ENCODE data around the gene INAFM2. TPM values are rescaled to one million over a fixed set of nuclear protein-coding genes. Genes with fewer than 3 reads are reported as not detected.

The INAFM2 gene
- total RNA-seq, 4 donors from 2014 or later: 13.8 to 25.9 (median 20.5) TPM

GRCh38 chr15:40287505-40287904, 36.0 kb upstream of the INAFM2 start:
- H3K9me3 ChIP-seq: no peaks in the 10 kb centered on the region
- H3K36me3 ChIP-seq: no peaks in the 10 kb centered on the region
- TF ChIP-seq POLR2A (IDR thresholded peaks at IDR 0.05) (no peak), CTCF (IDR thresholded peaks at IDR 0.05) (no peak), EP300 (IDR thresholded peaks at IDR 0.05) (no peak)
- H3K27me3 ChIP-seq: peaks cover 0 to 55% of the 10 kb centered on the region in 2 donors
- no peak overlapping the region for H3K4me3 ChIP-seq
- DNase-seq (ENCODE audit: low spot score in 2 of 2): no peak
- no peak overlapping the region for H3K27ac ChIP-seq
- peaks cover 0 to 37% (median 11%) of the 10 kb centered on the region in 4 donors for H3K4me1 ChIP-seq
- 80 to 87% methylated on average over 3 of the region's 3 CpGs for WGBS, 2 donors

GRCh38 chr15:40287968-40288367, 35.5 kb upstream of the INAFM2 start:
- no peak for DNase-seq (ENCODE audit: low spot score in 2 of 2)
- H3K4me1 ChIP-seq: peaks cover 0 to 32% (median 7%) of the 10 kb centered on the region in 4 donors
- no peak for TF ChIP-seq CTCF (IDR thresholded peaks at IDR 0.05)
- TF ChIP-seq EP300 (IDR thresholded peaks at IDR 0.05): no peak
- TF ChIP-seq POLR2A (IDR thresholded peaks at IDR 0.05): no peak
- H3K4me3 ChIP-seq: no peak overlapping the region
- no peak overlapping the region for H3K27ac ChIP-seq
- peaks cover 0 to 50% of the 10 kb centered on the region in 2 donors for H3K27me3 ChIP-seq
- no peaks in the 10 kb centered on the region for H3K9me3 ChIP-seq
- H3K36me3 ChIP-seq: no peaks in the 10 kb centered on the region
- WGBS, 2 donors: 64 to 84% methylated on average over 4 of the region's 4 CpGs

GRCh38 chr15:40289140-40289775, 34.2 kb upstream of the INAFM2 start:
- DNase-seq (ENCODE audit: low spot score in 2 of 2): no peak
- no peak overlapping the region for H3K27ac ChIP-seq
- peaks cover 0 to 37% of the 10 kb centered on the region in 2 donors for H3K27me3 ChIP-seq
- peaks cover 0 to 22% (median 3%) of the 10 kb centered on the region in 4 donors for H3K4me1 ChIP-seq
- no peak overlapping the region for H3K4me3 ChIP-seq
- no peaks in the 10 kb centered on the region for H3K36me3 ChIP-seq
- 78% methylated on average over 6 of the region's 6 CpGs for WGBS, 2 donors
- TF ChIP-seq CTCF (IDR thresholded peaks at IDR 0.05) (no peak), EP300 (IDR thresholded peaks at IDR 0.05) (no peak), POLR2A (IDR thresholded peaks at IDR 0.05) (no peak)
- H3K9me3 ChIP-seq: no peaks in the 10 kb centered on the region

- no peak for TF ChIP-seq EP300 (IDR thresholded peaks at IDR 0.05)
- no peak for TF ChIP-seq POLR2A (IDR thresholded peaks at IDR 0.05)
- TF ChIP-seq CTCF (IDR thresholded peaks at IDR 0.05): no peak
- no peaks in the 10 kb centered on the region for H3K9me3 ChIP-seq
- H3K4me1 ChIP-seq: peaks cover 0 to 18% (median 3%) of the 10 kb centered on the region in 4 donors
- peak overlapping the region in 1 of 4 donors; percentile 48 for H3K4me3 ChIP-seq
- no peaks in the 10 kb centered on the region for H3K36me3 ChIP-seq
- no peak for DNase-seq (ENCODE audit: low spot score in 2 of 2)
- 37 to 50% methylated on average over 8 to 12 of the region's 12 CpGs for WGBS, 2 donors
- H3K27ac ChIP-seq: no peak overlapping the region
- peaks cover 0 to 35% of the 10 kb centered on the region in 2 donors for H3K27me3 ChIP-seq
Measured at GRCh38 chr15:40290545-40290917, 33.0 kb upstream of the INAFM2 start.

GRCh38 chr15:40290918-40291574, 32.4 kb upstream of the INAFM2 start:
- peaks cover 0 to 35% of the 10 kb centered on the region in 2 donors for H3K27me3 ChIP-seq
- H3K27ac ChIP-seq: no peak overlapping the region
- TF ChIP-seq CTCF (IDR thresholded peaks at IDR 0.05) (no peak), EP300 (IDR thresholded peaks at IDR 0.05) (no peak), POLR2A (IDR thresholded peaks at IDR 0.05) (no peak)
- H3K36me3 ChIP-seq: no peaks in the 10 kb centered on the region
- no peaks in the 10 kb centered on the region for H3K9me3 ChIP-seq
- DNase-seq (ENCODE audit: low spot score in 2 of 2): no peak
- peaks cover 0 to 14% (median 3%) of the 10 kb centered on the region in 4 donors for H3K4me1 ChIP-seq
- 16 to 20% methylated on average over 23 to 53 of the region's 68 CpGs for WGBS, 2 donors
- H3K4me3 ChIP-seq: peak overlapping the region in 2 of 4 donors; percentile 18 to 48

Measured in tibial nerve (tissue), 4 donors.